Adrenal gland (tissue), 12 donors: ENCODE data around the gene MEIS1. TPM values are rescaled to one million over a fixed set of nuclear protein-coding genes. Genes with fewer than 3 reads are reported as not detected.

Source experiments
- DNase-seq, 7 donors: peaks; one replicate each; pipeline ENCODE4 v3.0.0-alpha.2; 2019 to 2020
- H3K27ac ChIP-seq, 5 donors: fragments of 200-600 bp; sonication (generic) in 4 of 5; 1 replicate in 3 of 5; 2 replicates in 2 of 5; pipeline versions ENCODE4 v1.5.1 to v1.8.0; 2016 to 2020; ENCODE audit warnings: mild to moderate bottlenecking in 1 of 5
- H3K27me3 ChIP-seq: fragments of 200-600 bp; 2 replicates; pipeline ENCODE4 v1.8.0; 2021
- H3K36me3 ChIP-seq, 2 donors: fragments of 200-600 bp; replicated peaks in 1 of 2; 1 replicate in 1 of 2; 2 replicates in 1 of 2; pipeline versions ENCODE4 v1.5.1 to v1.8.0; 2018 to 2022
- H3K4me1 ChIP-seq, 2 donors: fragments of 200-600 bp; replicated peaks in 1 of 2; 1 replicate in 1 of 2; 2 replicates in 1 of 2; pipeline versions ENCODE4 v1.5.1 to v1.8.0; 2018 to 2021
- H3K4me3 ChIP-seq, 4 donors: fragments of 200-600 bp; sonication (generic) in 3 of 4; one replicate each; pipeline ENCODE4 v1.5.1; 2016 to 2018
- H3K9me3 ChIP-seq, 3 donors: fragments of 200-600 bp; sonication (generic) in 1 of 3; replicated peaks in 1 of 3; 1 replicate in 2 of 3; 2 replicates in 1 of 3; pipeline versions ENCODE4 v1.5.1 to v1.8.0; 2016 to 2021
- CTCF ChIP-seq, 6 experiments: fragments of 450-650 bp in 4 of 6; fragments of 200-600 bp in 2 of 6; sonication (generic) in 1 of 6; IDR thresholded peaks; 1 replicate in 5 of 6; 2 replicates in 1 of 6; pipeline versions ENCODE4 v1.5.1 to v1.8.0; 2016 to 2021; ENCODE audit warnings: antibody characterized with exemption in 6 of 6, mild to moderate bottlenecking in 2 of 6, moderate library complexity in 1 of 6
- POLR2A ChIP-seq, 2 donors: fragments of 450-650 bp; IDR thresholded peaks; one replicate each; pipeline ENCODE4 v1.6.1; 2017; ENCODE audit warnings: antibody characterized with exemption in 2 of 2, mild to moderate bottlenecking in 2 of 2, moderate library complexity in 1 of 2
- WGBS, 4 donors: extraction: QIAGEN DNeasy Blood & Tissue Kit in 2 of 4; methylation state at CpG; one replicate each; pipeline versions ENCODE4 v1.1.5 to v1.1.7; 2013 to 2017; 5-methylcytosine and 5-hydroxymethylcytosine counted together
- intact Hi-C, 2 donors: fragments of 100-400 bp; cut with DNase I; formaldehyde crosslinking; loops; one replicate each; pipeline versions ENCODE4 v1.14.1 to v1.15.0; 2022 to 2023
- polyA plus RNA-seq, 3 donors: library from polyadenylated mRNA; stranded (reverse); fragments of 200-250 nt in 2 of 3; fragments of 350-450 nt in 1 of 3; fragmentation: Illumina TruSeq in 1 of 3; extraction: RNeasy Lipid Tissue Mini Kit (QIAGEN cat#74804) in 1 of 3; gene quantifications; one replicate each; pipeline ENCODE4 v1.2.3, GENCODE V29; 2013 to 2014
- total RNA-seq, 9 donors: library from RNA; depleted of rRNA in 4 of 9; stranded (reverse); fragments of >200 nt in 4 of 9; fragments of 120-200 nt in 1 of 9; fragmentation: NEBNext Ultra II Directional in 1 of 9; extraction: Animal tissue kit (Norgen Biotek cat#: 25700) in 1 of 9; gene quantifications; one replicate each; pipeline versions ENCODE4 v1.1.0 to v1.2.4, GENCODE V29; 2013 to 2023
- donor health status: healthy with polysubstance abuse.
- donor health status: Bipolar disorder and iron deficiency.
- donor health status: DM: yes; HTN: yes; CAD: no.
- donor health status: DM: no; HTN: no; CAD: no.
- donor health status: DM: no; HTN: no; CAD: no.
- donor health status: DM: yes; HTN: yes; CAD: no.

MEIS1 gene
- total and polyA plus RNA-seq, 12 donors: 56.3 to 257 (median 107) TPM

GRCh38 chr2:66469214-66469902 lies 34.4 kb downstream of the MEIS1 start:
- H3K4me1 ChIP-seq: peaks cover 32 to 80% of the 10 kb centered on the region in 2 donors

DNA sequence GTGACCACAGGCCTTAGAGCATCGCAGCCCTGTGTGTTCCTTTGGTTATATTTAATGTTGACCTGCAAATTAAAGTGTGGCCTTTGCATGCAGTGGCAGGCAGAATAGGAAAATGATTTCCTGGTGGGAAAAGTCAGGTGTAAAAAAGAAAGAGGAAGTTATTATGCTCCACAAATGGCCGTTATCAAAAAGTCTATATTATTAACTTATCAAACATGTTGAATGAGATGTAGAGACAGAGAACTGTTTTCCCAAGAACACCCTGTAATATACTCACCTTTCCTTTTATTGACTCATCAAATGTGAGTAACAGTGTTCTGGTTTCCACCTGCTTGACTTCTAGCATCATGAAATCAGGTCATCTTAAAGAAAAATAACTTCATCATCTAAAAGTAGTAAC lies 35.3 kb downstream of the MEIS1 start:
- 37 to 49% (median 38%) methylated on average over 2 of the region's 2 CpGs for WGBS, 4 donors

More at GRCh38 chr2:66469214-66469902, 34.4 kb downstream of the MEIS1 start:
- TF ChIP-seq CTCF (IDR thresholded peaks at IDR 0.05) (no peak), POLR2A (IDR thresholded peaks at IDR 0.05) (no peak)
- Histone ChIP-seq H3K27ac (peak overlapping the region in 2 of 5 donors; percentile 31 to 42), H3K27me3 (no peaks in the 10 kb centered on the region), H3K36me3 (peaks cover 0 to 31% of the 10 kb centered on the region in 2 donors), H3K4me3 (no peak overlapping the region), H3K9me3 (no peaks in the 10 kb centered on the region)
- intact Hi-C loops: no loop called here
- DNase-seq: peak in 1 of 7 donors; percentile 16
- WGBS, 4 donors: 49 to 56% (median 54%) methylated on average over 11 of the region's 11 CpGs

GRCh38 chr2:66472225-66472843 lies 37.4 kb downstream of the MEIS1 start:
- H3K27ac ChIP-seq: no peak overlapping the region
- H3K27me3 ChIP-seq: no peaks in the 10 kb centered on the region

More for the DNA sequence above, 35.3 kb downstream of the MEIS1 start:
- Histone ChIP-seq H3K27ac (peak overlapping the region in 1 of 5 donors; percentile 31), H3K4me3 (no peak overlapping the region), H3K27me3 (no peaks in the 10 kb centered on the region), H3K36me3 (peaks cover 0 to 27% of the 10 kb centered on the region in 2 donors), H3K4me1 (peaks cover 31 to 71% of the 10 kb centered on the region in 2 donors), H3K9me3 (no peaks in the 10 kb centered on the region)
- intact Hi-C loops: no loop called here
- TF ChIP-seq CTCF (IDR thresholded peaks at IDR 0.05) (no peak), POLR2A (IDR thresholded peaks at IDR 0.05) (no peak)
- DNase-seq: no peak

More at GRCh38 chr2:66472225-66472843, 37.4 kb downstream of the MEIS1 start:
- DNase-seq: no peak
- TF ChIP-seq CTCF (IDR thresholded peaks at IDR 0.05): no peak
- no peak for TF ChIP-seq POLR2A (IDR thresholded peaks at IDR 0.05)
- 84 to 89% (median 86%) methylated on average over 5 of the region's 5 CpGs for whole genome bisulfite sequencing, 4 donors
- peaks cover 0 to 33% of the 10 kb centered on the region in 2 donors for H3K36me3 ChIP-seq
- intact Hi-C loops: no loop called here
- H3K4me1 ChIP-seq: peaks cover 37 to 71% of the 10 kb centered on the region in 2 donors
- H3K4me3 ChIP-seq: no peak overlapping the region
- H3K9me3 ChIP-seq: no peaks in the 10 kb centered on the region
